Measurements from ENCODE around the gene ST6GALNAC5. TPM values are rescaled to one million over a fixed set of nuclear protein-coding genes. Genes with fewer than 3 reads are reported as not detected.

Gene ST6GALNAC5
- total and polyA plus RNA-seq, 2 donors (not counting 3 experiments of a cell fraction or from before 2014, with no cell fraction given) = not detected

DNA sequence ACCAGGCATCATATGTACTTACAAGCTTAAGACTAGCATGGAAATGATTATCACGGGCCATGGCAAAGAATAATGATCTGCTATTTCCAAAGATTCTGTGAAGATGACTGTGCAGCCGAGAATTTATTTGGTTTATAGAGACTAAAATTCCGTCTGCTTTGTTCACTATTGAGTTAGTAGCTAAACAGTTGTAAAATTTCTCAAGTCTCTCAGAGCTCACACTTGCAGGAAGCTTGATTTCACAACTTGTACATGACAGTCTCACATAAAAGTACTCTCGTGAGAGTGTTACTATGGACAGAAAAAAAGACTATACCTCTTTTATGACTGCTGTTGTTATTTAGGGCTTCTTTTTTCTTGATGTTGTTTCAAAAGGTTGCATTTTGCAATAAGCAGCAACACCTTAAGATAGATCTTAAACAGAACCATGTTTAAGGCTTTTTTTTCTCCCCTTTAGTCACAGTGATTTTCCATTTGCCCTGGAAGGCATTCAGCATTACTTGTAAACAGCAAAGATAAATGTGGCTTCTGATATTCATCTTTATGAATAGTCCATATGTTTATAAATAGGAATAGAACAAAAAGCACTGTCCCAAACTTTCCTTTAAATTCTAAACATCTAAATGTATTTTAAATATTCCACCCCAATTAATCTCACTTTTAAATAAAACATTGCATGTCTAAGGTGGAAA is 24.8 kb downstream of the ST6GALNAC5 start:
- ChIA-PET CTCF (no interaction called here), POLR2A (no interaction called here)
- H3K4me1 ChIP-seq (ENCODE audit: control insufficient read depth, extremely low read depth, insufficient read depth, low read length) = no peaks in the 10 kb centered on the region
- no peaks in the 10 kb centered on the region for H4K20me1 ChIP-seq (replicated peaks; ENCODE audit: control insufficient read depth, extremely low read depth, insufficient read depth, low read length)
- no peaks in the 10 kb centered on the region for H3K79me2 ChIP-seq (ENCODE audit: control insufficient read depth, insufficient read depth, low read length)
- peaks cover 0 to 9% of the 10 kb centered on the region in 2 experiments for H3K27me3 ChIP-seq (ENCODE audit: control insufficient read depth in 2 of 2, insufficient read depth in 2 of 2, low read length in 2 of 2)
- no TSS peak for BruUV-seq (replicated peaks)
- no peaks in the 10 kb centered on the region for H3K9me1 ChIP-seq (replicated peaks; ENCODE audit: control insufficient read depth, extremely low read depth, insufficient read depth, low read length)
- H3K36me3 ChIP-seq (ENCODE audit: control insufficient read depth in 2 of 2, extremely low read depth in 1 of 2, insufficient read depth in 2 of 2, low read length in 2 of 2) = no peaks in the 10 kb centered on the region
- no peak for DNase-seq (ENCODE audit: low read depth, low spot score)
- H3K9me3 ChIP-seq (replicated peaks; ENCODE audit: control insufficient read depth, insufficient read depth, low read length) = no peaks in the 10 kb centered on the region
- no peak overlapping the region for H3K4me3 ChIP-seq (replicated peaks in 1 of 3; ENCODE audit: insufficient read depth in 1 of 3, low read depth in 1 of 3, low read length in 3 of 3)
- no peak for TF ChIP-seq POLR2A (IDR thresholded peaks at IDR 0.05; ENCODE audit: low read depth, low read length)
- TF ChIP-seq, protein P1, sequence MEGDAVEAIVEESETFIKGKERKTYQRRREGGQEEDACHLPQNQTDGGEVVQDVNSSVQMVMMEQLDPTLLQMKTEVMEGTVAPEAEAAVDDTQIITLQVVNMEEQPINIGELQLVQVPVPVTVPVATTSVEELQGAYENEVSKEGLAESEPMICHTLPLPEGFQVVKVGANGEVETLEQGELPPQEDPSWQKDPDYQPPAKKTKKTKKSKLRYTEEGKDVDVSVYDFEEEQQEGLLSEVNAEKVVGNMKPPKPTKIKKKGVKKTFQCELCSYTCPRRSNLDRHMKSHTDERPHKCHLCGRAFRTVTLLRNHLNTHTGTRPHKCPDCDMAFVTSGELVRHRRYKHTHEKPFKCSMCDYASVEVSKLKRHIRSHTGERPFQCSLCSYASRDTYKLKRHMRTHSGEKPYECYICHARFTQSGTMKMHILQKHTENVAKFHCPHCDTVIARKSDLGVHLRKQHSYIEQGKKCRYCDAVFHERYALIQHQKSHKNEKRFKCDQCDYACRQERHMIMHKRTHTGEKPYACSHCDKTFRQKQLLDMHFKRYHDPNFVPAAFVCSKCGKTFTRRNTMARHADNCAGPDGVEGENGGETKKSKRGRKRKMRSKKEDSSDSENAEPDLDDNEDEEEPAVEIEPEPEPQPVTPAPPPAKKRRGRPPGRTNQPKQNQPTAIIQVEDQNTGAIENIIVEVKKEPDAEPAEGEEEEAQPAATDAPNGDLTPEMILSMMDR (IDR thresholded peaks at IDR 0.05; ENCODE audit: extremely low read depth in 1 of 2, insufficient read depth in 1 of 2, low read depth in 1 of 2, low read length in 2 of 2) = no peak
- TF ChIP-seq FOS (IDR thresholded peaks at IDR 0.05; ENCODE audit: borderline replicate concordance, insufficient read depth, low read length) = no peak
- TF ChIP-seq, protein P2, sequence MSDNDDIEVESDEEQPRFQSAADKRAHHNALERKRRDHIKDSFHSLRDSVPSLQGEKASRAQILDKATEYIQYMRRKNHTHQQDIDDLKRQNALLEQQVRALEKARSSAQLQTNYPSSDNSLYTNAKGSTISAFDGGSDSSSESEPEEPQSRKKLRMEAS (IDR thresholded peaks at IDR 0.05; ENCODE audit: insufficient read depth, insufficient read length) = no peak
- no peak for TF ChIP-seq POLR2AphosphoS5 (IDR thresholded peaks at IDR 0.05; ENCODE audit: insufficient read depth, low read depth, low read length)
- no peak for TF ChIP-seq JUN (IDR thresholded peaks at IDR 0.05; ENCODE audit: borderline replicate concordance, insufficient read depth, insufficient read length, low read depth)
- no peak for TF ChIP-seq EZH2 (IDR thresholded peaks at IDR 0.05; ENCODE audit: borderline replicate concordance, low read depth, low read length, severe bottlenecking)
- no peak for TF ChIP-seq MYC (IDR thresholded peaks at IDR 0.05; ENCODE audit: low read depth, low read length)
- no peak for FAIRE-seq
- intact Hi-C loops (cut with micrococcal nuclease) = no loop called here
- H3K27ac ChIP-seq (ENCODE audit: insufficient read depth, low read depth, low read length) = no peak overlapping the region
- dilution Hi-C loops (cut with MboI; ENCODE audit: extremely low pct_ligation_motif_present, low sequenced_read_pairs) = no loop called here
- no peak overlapping the region for H2AFZ ChIP-seq (ENCODE audit: low read depth, low read length)
- no peak overlapping the region for H3K4me2 ChIP-seq (ENCODE audit: insufficient read depth, low read length)
- H3K9ac ChIP-seq (replicated peaks; ENCODE audit: extremely low read depth, insufficient read depth, low read length) = no peak overlapping the region

Measured in endothelial cell of umbilical vein (primary cell).